ENCODE measurements around the gene NAA20. TPM values are rescaled to one million over a fixed set of nuclear protein-coding genes. Genes with fewer than 3 reads are reported as not detected.

The NAA20 gene
- total RNA-seq, 1 donor from 2014 or later = 33.5 TPM

- H3K36me3 Mint-ChIP-seq (ENCODE audit: unreplicated experiment) = peaks cover 24% of the 10 kb centered on the region
- peaks cover 14% of the 10 kb centered on the region for H3K27me3 Mint-ChIP-seq (ENCODE audit: unreplicated experiment)
- no peak for TF ChIP-seq CTCF (IDR thresholded peaks at IDR 0.05; ENCODE audit: partially characterized antibody, unreplicated experiment)
- no peak overlapping the region for H3K4me3 Mint-ChIP-seq (ENCODE audit: unreplicated experiment)
- peaks cover 4% of the 10 kb centered on the region for H3K9me3 Mint-ChIP-seq (ENCODE audit: unreplicated experiment)
- DNase-seq = no peak
- H3K4me1 Mint-ChIP-seq (ENCODE audit: low read depth, unreplicated experiment) = peaks cover 16% of the 10 kb centered on the region
- H3K27ac Mint-ChIP-seq (ENCODE audit: unreplicated experiment) = no peak overlapping the region
Observed at GRCh38 chr20:19969106-19969505, 48.1 kb upstream of the NAA20 start.

DNA sequence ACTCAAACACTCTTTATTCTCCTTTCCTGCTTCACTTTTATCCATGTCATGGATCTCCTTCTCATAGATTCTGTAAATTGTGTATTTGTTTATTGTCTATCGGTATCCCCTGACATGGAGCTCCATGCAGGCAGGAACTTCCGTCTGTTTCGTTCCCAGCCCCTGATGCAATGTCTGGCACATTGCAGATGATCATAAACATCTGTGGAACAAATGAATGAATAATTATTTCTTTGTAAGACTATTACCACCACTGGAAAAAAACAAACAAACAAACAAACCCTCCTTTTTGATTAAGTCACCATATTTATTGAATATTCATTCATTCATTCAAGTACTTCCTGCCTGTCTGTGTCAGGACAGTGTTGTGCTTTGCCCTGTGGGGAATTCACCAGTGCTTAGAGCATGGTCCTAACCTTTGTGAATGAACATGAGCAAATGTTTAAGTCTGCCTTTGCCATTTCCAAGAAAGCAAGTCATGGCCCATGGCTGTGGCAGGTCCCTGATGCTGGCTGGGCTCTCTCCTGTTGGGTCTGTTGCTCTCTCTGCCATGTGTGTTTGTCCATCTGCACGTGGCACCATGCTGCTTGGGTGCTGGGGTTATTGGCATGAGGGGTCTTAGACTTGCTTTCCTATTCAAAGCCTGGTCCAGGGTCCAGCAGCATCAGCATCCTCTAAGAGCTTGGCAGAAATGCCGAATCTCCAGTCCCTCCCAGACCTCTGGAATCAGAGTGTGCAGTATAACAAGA, 47.5 kb upstream of the NAA20 start:
- no peak for TF ChIP-seq CTCF (IDR thresholded peaks at IDR 0.05; ENCODE audit: partially characterized antibody, unreplicated experiment)
- H3K4me1 Mint-ChIP-seq (ENCODE audit: low read depth, unreplicated experiment) = peaks cover 17% of the 10 kb centered on the region
- no peak overlapping the region for H3K27ac Mint-ChIP-seq (ENCODE audit: unreplicated experiment)
- no peak overlapping the region for H3K4me3 Mint-ChIP-seq (ENCODE audit: unreplicated experiment)
- H3K9me3 Mint-ChIP-seq (ENCODE audit: unreplicated experiment) = peaks cover 4% of the 10 kb centered on the region
- peaks cover 24% of the 10 kb centered on the region for H3K36me3 Mint-ChIP-seq (ENCODE audit: unreplicated experiment)
- no peak for DNase-seq
- H3K27me3 Mint-ChIP-seq (ENCODE audit: unreplicated experiment) = peaks cover 16% of the 10 kb centered on the region

GRCh38 chr20:19970256-19970765, 46.9 kb upstream of the NAA20 start:
- Mint-ChIP-seq H3K4me3 (ENCODE audit: unreplicated experiment) (no peak overlapping the region), H3K9me3 (ENCODE audit: unreplicated experiment) (peaks cover 4% of the 10 kb centered on the region), H3K27me3 (ENCODE audit: unreplicated experiment) (peaks cover 13% of the 10 kb centered on the region), H3K4me1 (ENCODE audit: low read depth, unreplicated experiment) (peaks cover 15% of the 10 kb centered on the region), H3K27ac (ENCODE audit: unreplicated experiment) (no peak overlapping the region), H3K36me3 (ENCODE audit: unreplicated experiment) (peaks cover 24% of the 10 kb centered on the region)
- no peak for DNase-seq
- no peak for TF ChIP-seq CTCF (IDR thresholded peaks at IDR 0.05; ENCODE audit: partially characterized antibody, unreplicated experiment)

DNA sequence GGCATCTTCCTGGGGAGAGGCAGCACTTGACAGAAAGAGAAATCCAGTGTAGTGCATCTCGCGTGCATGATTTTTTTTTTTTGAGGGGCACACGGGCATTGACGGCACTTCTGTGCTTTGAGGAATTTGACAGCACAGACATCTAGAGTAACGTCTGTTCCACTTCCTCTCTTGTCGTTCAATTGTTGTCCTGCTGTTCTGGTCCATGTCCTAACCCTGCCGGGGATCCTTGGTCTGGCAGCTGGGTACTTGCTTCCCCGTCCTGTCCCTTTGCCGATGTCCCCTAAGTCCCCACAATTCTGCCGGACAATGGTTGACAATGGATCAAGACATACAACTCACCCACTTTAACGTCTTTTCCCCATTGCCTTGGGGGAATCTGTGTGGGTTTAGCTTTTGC, 46.0 kb upstream of the NAA20 start:
- no peak for TF ChIP-seq CTCF (IDR thresholded peaks at IDR 0.05; ENCODE audit: partially characterized antibody, unreplicated experiment)

GRCh38 chr20:19973961-19974629, 43.1 kb upstream of the NAA20 start:
- peaks cover 6% of the 10 kb centered on the region for H3K9me3 Mint-ChIP-seq (ENCODE audit: unreplicated experiment)
- TF ChIP-seq CTCF (IDR thresholded peaks at IDR 0.05; ENCODE audit: partially characterized antibody, unreplicated experiment) = no peak
- H3K4me3 Mint-ChIP-seq (ENCODE audit: unreplicated experiment) = no peak overlapping the region
- DNase-seq = no peak
- H3K27ac Mint-ChIP-seq (ENCODE audit: unreplicated experiment) = peak overlapping the region; percentile 42
- peaks cover 44% of the 10 kb centered on the region for H3K36me3 Mint-ChIP-seq (ENCODE audit: unreplicated experiment)
- peaks cover 16% of the 10 kb centered on the region for H3K27me3 Mint-ChIP-seq (ENCODE audit: unreplicated experiment)
- peaks cover 27% of the 10 kb centered on the region for H3K4me1 Mint-ChIP-seq (ENCODE audit: low read depth, unreplicated experiment)

More for the DNA sequence above, 46.0 kb upstream of the NAA20 start:
- Mint-ChIP-seq H3K9me3 (ENCODE audit: unreplicated experiment) (peaks cover 4% of the 10 kb centered on the region), H3K36me3 (ENCODE audit: unreplicated experiment) (peaks cover 24% of the 10 kb centered on the region), H3K4me3 (ENCODE audit: unreplicated experiment) (no peak overlapping the region), H3K27ac (ENCODE audit: unreplicated experiment) (no peak overlapping the region), H3K4me1 (ENCODE audit: low read depth, unreplicated experiment) (peaks cover 19% of the 10 kb centered on the region), H3K27me3 (ENCODE audit: unreplicated experiment) (peaks cover 16% of the 10 kb centered on the region)
- no peak for DNase-seq
